Measurements from ENCODE around the gene NAALADL2.

DNA sequence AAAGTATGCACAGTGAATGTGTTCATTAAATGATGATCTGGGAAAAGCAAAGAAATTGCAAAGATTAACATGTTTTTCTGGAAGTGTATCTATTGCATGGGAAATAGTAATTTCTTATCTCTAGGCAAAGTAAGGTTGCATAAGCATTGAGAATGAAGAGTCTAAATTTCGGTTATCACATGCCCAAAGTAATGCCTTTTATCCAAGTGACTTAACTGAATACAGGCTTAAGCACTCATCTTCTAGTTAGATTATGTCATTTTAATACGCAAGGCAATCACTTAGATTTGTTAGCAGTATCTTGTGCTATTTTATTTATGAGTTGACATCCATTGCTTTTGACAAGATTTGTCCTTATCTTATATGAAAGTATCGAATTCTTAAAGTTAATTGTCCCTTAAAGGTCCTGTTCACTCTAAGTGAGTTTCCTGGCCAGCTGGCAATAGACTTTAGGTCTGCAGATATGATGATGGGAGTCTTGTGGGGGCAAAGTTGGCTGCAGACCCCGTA is 100.5 kb downstream of the NAALADL2 start:
- TF ChIP-seq POLR2AphosphoS5 (IDR thresholded peaks at IDR 0.05; ENCODE audit: low read depth, low read length) (no peak), KDM1A (IDR thresholded peaks at IDR 0.05; ENCODE audit: borderline replicate concordance, low read length) (no peak)
- TF ChIP-seq, protein P1, sequence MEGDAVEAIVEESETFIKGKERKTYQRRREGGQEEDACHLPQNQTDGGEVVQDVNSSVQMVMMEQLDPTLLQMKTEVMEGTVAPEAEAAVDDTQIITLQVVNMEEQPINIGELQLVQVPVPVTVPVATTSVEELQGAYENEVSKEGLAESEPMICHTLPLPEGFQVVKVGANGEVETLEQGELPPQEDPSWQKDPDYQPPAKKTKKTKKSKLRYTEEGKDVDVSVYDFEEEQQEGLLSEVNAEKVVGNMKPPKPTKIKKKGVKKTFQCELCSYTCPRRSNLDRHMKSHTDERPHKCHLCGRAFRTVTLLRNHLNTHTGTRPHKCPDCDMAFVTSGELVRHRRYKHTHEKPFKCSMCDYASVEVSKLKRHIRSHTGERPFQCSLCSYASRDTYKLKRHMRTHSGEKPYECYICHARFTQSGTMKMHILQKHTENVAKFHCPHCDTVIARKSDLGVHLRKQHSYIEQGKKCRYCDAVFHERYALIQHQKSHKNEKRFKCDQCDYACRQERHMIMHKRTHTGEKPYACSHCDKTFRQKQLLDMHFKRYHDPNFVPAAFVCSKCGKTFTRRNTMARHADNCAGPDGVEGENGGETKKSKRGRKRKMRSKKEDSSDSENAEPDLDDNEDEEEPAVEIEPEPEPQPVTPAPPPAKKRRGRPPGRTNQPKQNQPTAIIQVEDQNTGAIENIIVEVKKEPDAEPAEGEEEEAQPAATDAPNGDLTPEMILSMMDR (IDR thresholded peaks at IDR 0.05; ENCODE audit: control extremely low read depth in 1 of 3, insufficient read depth in 1 of 3, low read depth in 1 of 3, low read length in 3 of 3): no peak
